ENCODE data around the gene EPS15. TPM values are rescaled to one million over a fixed set of nuclear protein-coding genes. Genes with fewer than 3 reads are reported as not detected.

Gene EPS15
- total RNA-seq, 4 donors from 2014 or later: 94.8 to 133 (median 125) TPM

- Histone ChIP-seq H3K27me3 (no peaks in the 10 kb centered on the region), H3K9me3 (no peaks in the 10 kb centered on the region), H3K4me3 (peak overlapping the region in 2 of 4 donors; percentile 19 to 21), H3K27ac (peak overlapping the region; percentile 51 to 96 (median 76)), H3K36me3 (no peaks in the 10 kb centered on the region), H3K4me1 (peaks cover 7 to 63% (median 44%) of the 10 kb centered on the region in 4 donors)
- no peak for TF ChIP-seq EP300 (IDR thresholded peaks at IDR 0.05)
- 65 to 67% methylated on average over 5 of the region's 5 CpGs for WGBS, 2 donors
- DNase-seq (ENCODE audit: low spot score in 2 of 2): no peak
Measured at GRCh38 chr1:51515312-51515960, 3.6 kb downstream of the EPS15 start.

GRCh38 chr1:51514733-51515132 is 4.3 kb downstream of the EPS15 start:
- Histone ChIP-seq H3K4me3 (peak overlapping the region in 2 of 4 donors; percentile 19 to 21), H3K4me1 (peaks cover 7 to 70% (median 44%) of the 10 kb centered on the region in 4 donors), H3K9me3 (no peaks in the 10 kb centered on the region), H3K27ac (peak overlapping the region; percentile 51 to 96 (median 76)), H3K27me3 (no peaks in the 10 kb centered on the region), H3K36me3 (no peaks in the 10 kb centered on the region)
- WGBS, 2 donors: 35 to 39% methylated on average over 2 of the region's 2 CpGs
- DNase-seq (ENCODE audit: low spot score in 2 of 2): no peak
- no peak for TF ChIP-seq POLR2A (IDR thresholded peaks at IDR 0.05)
- no peak for TF ChIP-seq EP300 (IDR thresholded peaks at IDR 0.05)
- no peak for TF ChIP-seq CTCF (IDR thresholded peaks at IDR 0.05)

GRCh38 chr1:51512606-51513005 is 6.5 kb downstream of the EPS15 start:
- peak overlapping the region in 1 of 4 donors; percentile 5 for H3K27ac ChIP-seq
- WGBS, 2 donors: 88 to 91% methylated on average over 1 of the region's 1 CpG

GRCh38 chr1:51512120-51512519 is 6.9 kb downstream of the EPS15 start:
- no peak for TF ChIP-seq POLR2A (IDR thresholded peaks at IDR 0.05)
- no peak for TF ChIP-seq EP300 (IDR thresholded peaks at IDR 0.05)
- no peak for TF ChIP-seq CTCF (IDR thresholded peaks at IDR 0.05)
- H3K36me3 ChIP-seq: no peaks in the 10 kb centered on the region
- H3K9me3 ChIP-seq: no peaks in the 10 kb centered on the region
- H3K4me3 ChIP-seq: no peak overlapping the region
- H3K4me1 ChIP-seq: peaks cover 7 to 91% (median 46%) of the 10 kb centered on the region in 4 donors
- H3K27me3 ChIP-seq: no peaks in the 10 kb centered on the region
- DNase-seq (ENCODE audit: low spot score in 2 of 2): no peak
- H3K27ac ChIP-seq: peak overlapping the region in 1 of 4 donors; percentile 5

More at GRCh38 chr1:51512606-51513005, 6.5 kb downstream of the EPS15 start:
- Histone ChIP-seq H3K27me3 (no peaks in the 10 kb centered on the region), H3K36me3 (no peaks in the 10 kb centered on the region), H3K9me3 (no peaks in the 10 kb centered on the region), H3K4me1 (peaks cover 7 to 89% (median 47%) of the 10 kb centered on the region in 4 donors), H3K4me3 (no peak overlapping the region)
- DNase-seq (ENCODE audit: low spot score in 2 of 2): no peak
- TF ChIP-seq POLR2A (IDR thresholded peaks at IDR 0.05): no peak

GRCh38 chr1:51509773-51510172 is 9.3 kb downstream of the EPS15 start:
- DNase-seq (ENCODE audit: low spot score in 2 of 2): no peak
- H3K36me3 ChIP-seq: peaks cover 0 to 1% (median 0%) of the 10 kb centered on the region in 3 donors
- H3K4me1 ChIP-seq: peaks cover 7 to 85% (median 32%) of the 10 kb centered on the region in 4 donors
- no peaks in the 10 kb centered on the region for H3K9me3 ChIP-seq
- H3K27me3 ChIP-seq: no peaks in the 10 kb centered on the region
- 60 to 68% methylated on average over 2 of the region's 2 CpGs for WGBS, 2 donors
- H3K27ac ChIP-seq: no peak overlapping the region
- H3K4me3 ChIP-seq: no peak overlapping the region
- TF ChIP-seq CTCF (IDR thresholded peaks at IDR 0.05) (no peak), EP300 (IDR thresholded peaks at IDR 0.05) (no peak), POLR2A (IDR thresholded peaks at IDR 0.05) (no peak)

GRCh38 chr1:51506537-51506936 is 12.5 kb downstream of the EPS15 start:
- H3K27ac ChIP-seq: peak overlapping the region; percentile 11 to 52 (median 22)
- H3K36me3 ChIP-seq: peaks cover 0 to 22% (median 0%) of the 10 kb centered on the region in 3 donors
- H3K4me1 ChIP-seq: peaks cover 0 to 57% (median 13%) of the 10 kb centered on the region in 4 donors
- DNase-seq (ENCODE audit: low spot score in 2 of 2): no peak
- WGBS, 2 donors: 10 to 11% methylated on average over 3 of the region's 3 CpGs
- peak overlapping the region in 1 of 4 donors; percentile 11 for H3K4me3 ChIP-seq
- H3K9me3 ChIP-seq: no peaks in the 10 kb centered on the region
- no peaks in the 10 kb centered on the region for H3K27me3 ChIP-seq
- no peak for TF ChIP-seq CTCF (IDR thresholded peaks at IDR 0.05)
- TF ChIP-seq POLR2A (IDR thresholded peaks at IDR 0.05): no peak
- TF ChIP-seq EP300 (IDR thresholded peaks at IDR 0.05): peak in 1 of 2 donors; percentile 29

Measured in tibial nerve (tissue), 4 donors.